ENCODE results near the gene RABGAP1. TPM values are rescaled to one million over a fixed set of nuclear protein-coding genes. Genes with fewer than 3 reads are reported as not detected.

The RABGAP1 gene
- total and polyA plus RNA-seq, 2 experiments from 2014 or later: 8.5 to 33.9 TPM

DNA sequence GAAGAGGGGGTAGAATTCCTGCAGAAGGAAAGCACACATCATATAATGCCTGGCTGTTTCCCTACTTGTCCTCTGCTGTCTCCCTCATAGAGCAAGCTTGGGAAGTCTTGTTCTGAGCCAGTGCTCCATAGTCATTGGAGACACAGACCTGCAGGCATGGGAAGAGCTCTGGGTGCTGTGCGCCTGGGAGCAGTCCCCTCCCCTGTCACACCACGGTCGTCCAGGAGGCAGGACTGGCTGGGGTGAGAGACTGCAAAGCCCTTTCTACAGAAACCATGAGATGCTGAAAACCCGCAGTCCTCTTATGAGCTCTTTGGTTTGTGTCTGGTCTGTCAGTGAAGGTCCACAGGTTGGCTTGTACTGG is 157.3 kb downstream of the RABGAP1 start:
- Mint-ChIP-seq H3K4me1 (peaks cover 50% of the 10 kb centered on the region), H3K27me3 (ENCODE audit: insufficient read depth, low read depth, poor library complexity) (no peaks in the 10 kb centered on the region), H3K9me3 (no peaks in the 10 kb centered on the region), H3K36me3 (ENCODE audit: low read depth) (peaks cover 72% of the 10 kb centered on the region), H3K4me3 (peak overlapping the region; percentile 11; the same call in 1 of the 3 replicates), H3K27ac (peak overlapping the region; percentile 91)
- no peaks in the 10 kb centered on the region for H3K79me2 ChIP-seq (replicated peaks; ENCODE audit: insufficient read depth)
- H3K4me3 ChIP-seq: no peak overlapping the region
- DNase-seq (ENCODE audit: low spot score) (no peak), ATAC-seq (peak; percentile 66)
- no peak for TF ChIP-seq NANOG (IDR thresholded peaks at IDR 0.05; ENCODE audit: borderline replicate concordance)
- no peak for TF ChIP-seq JUNB (IDR thresholded peaks at IDR 0.05; ENCODE audit: unreplicated experiment)
- no peak for TF ChIP-seq EZH2 (IDR thresholded peaks at IDR 0.05; ENCODE audit: low read depth, unreplicated experiment)
- TF ChIP-seq ETS1 (IDR thresholded peaks at IDR 0.05): no peak
- TF ChIP-seq CTCF (conservative IDR thresholded peaks at IDR 0.05; ENCODE audit: low read depth in 2 of 2): no peak
- TF ChIP-seq STAT1 (IDR thresholded peaks at IDR 0.05; ENCODE audit: unreplicated experiment): no peak
- no peak for TF ChIP-seq POLR2AphosphoS5 (IDR thresholded peaks at IDR 0.05; ENCODE audit: low read depth)
- no peak for TF ChIP-seq REST (IDR thresholded peaks at IDR 0.05; ENCODE audit: unreplicated experiment)
- no peak for TF ChIP-seq CREB1 (CRISPR knock-in tag; IDR thresholded peaks at IDR 0.05; ENCODE audit: low read depth)
- no peak for TF ChIP-seq ZNF331 (CRISPR knock-in tag; IDR thresholded peaks at IDR 0.05; ENCODE audit: low read depth)
- TF ChIP-seq EZH2phosphoT487 (IDR thresholded peaks at IDR 0.05; ENCODE audit: unreplicated experiment): no peak
- no peak for TF ChIP-seq ZNF114 (CRISPR knock-in tag; IDR thresholded peaks at IDR 0.05)
- TF ChIP-seq, protein P1, sequence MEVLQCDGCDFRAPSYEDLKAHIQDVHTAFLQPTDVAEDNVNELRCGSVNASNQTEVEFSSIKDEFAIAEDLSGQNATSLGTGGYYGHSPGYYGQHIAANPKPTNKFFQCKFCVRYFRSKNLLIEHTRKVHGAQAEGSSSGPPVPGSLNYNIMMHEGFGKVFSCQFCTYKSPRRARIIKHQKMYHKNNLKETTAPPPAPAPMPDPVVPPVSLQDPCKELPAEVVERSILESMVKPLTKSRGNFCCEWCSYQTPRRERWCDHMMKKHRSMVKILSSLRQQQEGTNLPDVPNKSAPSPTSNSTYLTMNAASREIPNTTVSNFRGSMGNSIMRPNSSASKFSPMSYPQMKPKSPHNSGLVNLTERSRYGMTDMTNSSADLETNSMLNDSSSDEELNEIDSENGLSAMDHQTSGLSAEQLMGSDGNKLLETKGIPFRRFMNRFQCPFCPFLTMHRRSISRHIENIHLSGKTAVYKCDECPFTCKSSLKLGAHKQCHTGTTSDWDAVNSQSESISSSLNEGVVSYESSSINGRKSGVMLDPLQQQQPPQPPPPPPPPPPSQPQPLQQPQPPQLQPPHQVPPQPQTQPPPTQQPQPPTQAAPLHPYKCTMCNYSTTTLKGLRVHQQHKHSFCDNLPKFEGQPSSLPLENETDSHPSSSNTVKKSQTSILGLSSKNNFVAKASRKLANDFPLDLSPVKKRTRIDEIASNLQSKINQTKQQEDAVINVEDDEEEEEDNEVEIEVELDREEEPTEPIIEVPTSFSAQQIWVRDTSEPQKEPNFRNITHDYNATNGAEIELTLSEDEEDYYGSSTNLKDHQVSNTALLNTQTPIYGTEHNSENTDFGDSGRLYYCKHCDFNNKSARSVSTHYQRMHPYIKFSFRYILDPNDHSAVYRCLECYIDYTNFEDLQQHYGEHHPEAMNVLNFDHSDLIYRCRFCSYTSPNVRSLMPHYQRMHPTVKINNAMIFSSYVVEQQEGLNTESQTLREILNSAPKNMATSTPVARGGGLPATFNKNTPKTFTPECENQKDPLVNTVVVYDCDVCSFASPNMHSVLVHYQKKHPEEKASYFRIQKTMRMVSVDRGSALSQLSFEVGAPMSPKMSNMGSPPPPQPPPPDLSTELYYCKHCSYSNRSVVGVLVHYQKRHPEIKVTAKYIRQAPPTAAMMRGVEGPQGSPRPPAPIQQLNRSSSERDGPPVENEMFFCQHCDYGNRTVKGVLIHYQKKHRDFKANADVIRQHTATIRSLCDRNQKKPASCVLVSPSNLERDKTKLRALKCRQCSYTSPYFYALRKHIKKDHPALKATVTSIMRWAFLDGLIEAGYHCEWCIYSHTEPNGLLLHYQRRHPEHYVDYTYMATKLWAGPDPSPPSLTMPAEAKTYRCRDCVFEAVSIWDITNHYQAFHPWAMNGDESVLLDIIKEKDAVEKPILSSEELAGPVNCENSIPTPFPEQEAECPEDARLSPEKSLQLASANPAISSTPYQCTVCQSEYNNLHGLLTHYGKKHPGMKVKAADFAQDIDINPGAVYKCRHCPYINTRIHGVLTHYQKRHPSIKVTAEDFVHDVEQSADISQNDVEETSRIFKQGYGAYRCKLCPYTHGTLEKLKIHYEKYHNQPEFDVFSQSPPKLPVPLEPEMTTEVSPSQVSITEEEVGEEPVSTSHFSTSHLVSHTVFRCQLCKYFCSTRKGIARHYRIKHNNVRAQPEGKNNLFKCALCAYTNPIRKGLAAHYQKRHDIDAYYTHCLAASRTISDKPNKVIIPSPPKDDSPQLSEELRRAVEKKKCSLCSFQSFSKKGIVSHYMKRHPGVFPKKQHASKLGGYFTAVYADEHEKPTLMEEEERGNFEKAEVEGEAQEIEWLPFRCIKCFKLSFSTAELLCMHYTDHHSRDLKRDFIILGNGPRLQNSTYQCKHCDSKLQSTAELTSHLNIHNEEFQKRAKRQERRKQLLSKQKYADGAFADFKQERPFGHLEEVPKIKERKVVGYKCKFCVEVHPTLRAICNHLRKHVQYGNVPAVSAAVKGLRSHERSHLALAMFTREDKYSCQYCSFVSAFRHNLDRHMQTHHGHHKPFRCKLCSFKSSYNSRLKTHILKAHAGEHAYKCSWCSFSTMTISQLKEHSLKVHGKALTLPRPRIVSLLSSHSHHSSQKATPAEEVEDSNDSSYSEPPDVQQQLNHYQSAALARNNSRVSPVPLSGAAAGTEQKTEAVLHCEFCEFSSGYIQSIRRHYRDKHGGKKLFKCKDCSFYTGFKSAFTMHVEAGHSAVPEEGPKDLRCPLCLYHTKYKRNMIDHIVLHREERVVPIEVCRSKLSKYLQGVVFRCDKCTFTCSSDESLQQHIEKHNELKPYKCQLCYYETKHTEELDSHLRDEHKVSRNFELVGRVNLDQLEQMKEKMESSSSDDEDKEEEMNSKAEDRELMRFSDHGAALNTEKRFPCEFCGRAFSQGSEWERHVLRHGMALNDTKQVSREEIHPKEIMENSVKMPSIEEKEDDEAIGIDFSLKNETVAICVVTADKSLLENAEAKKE (CRISPR knock-in tag; IDR thresholded peaks at IDR 0.05): no peak; the same call in 1 of the 2 replicates
- peak overlapping the region; percentile 84 for H3K27ac ChIP-seq (ENCODE audit: low read depth)
- peak overlapping the region; percentile 1 for H3K4me2 ChIP-seq
- H3K4me1 ChIP-seq (ENCODE audit: insufficient read depth): peaks cover 27% of the 10 kb centered on the region
- no peaks in the 10 kb centered on the region for H3K9me2 ChIP-seq (ENCODE audit: insufficient read depth)
- peaks cover 4% of the 10 kb centered on the region; the same call in 1 of the 2 replicates for H3K36me3 ChIP-seq (ENCODE audit: insufficient read depth)
- H3F3A ChIP-seq (replicated peaks; ENCODE audit: low read depth): peaks cover 6% of the 10 kb centered on the region; the same call in 1 of the 2 replicates
- H3K27me3 ChIP-seq (ENCODE audit: insufficient read depth): no peaks in the 10 kb centered on the region
- no peaks in the 10 kb centered on the region for H4K20me1 ChIP-seq (replicated peaks; ENCODE audit: insufficient read depth)
- H2AFZ ChIP-seq: no peak overlapping the region

All from GM23338 (cell line).